H1 (cell line): ENCODE measurements around the gene ZNF565. TPM values are rescaled to one million over a fixed set of nuclear protein-coding genes. Genes with fewer than 3 reads are reported as not detected.

ENCODE experiments used
- CBX5 ChIP-seq: fragments of 300-800, 300-1000 bp; sonication (generic); IDR thresholded peaks from 2 replicates; pipeline ENCODE4 v1.7.1; 2016; ENCODE audit warnings: antibody characterized with exemption, low read length, low read depth
- CHD1 ChIP-seq: IDR thresholded peaks from 2 replicates; pipeline ENCODE4 v1.6.1; 2012; ENCODE audit warnings: low read depth, low read length, improper control_type of control experiment
- CREB1 ChIP-seq: IDR thresholded peaks from 2 replicates; pipeline ENCODE4 v1.6.1; 2012; ENCODE audit warnings: inconsistent platforms
- EGR1 ChIP-seq: IDR thresholded peaks from 2 replicates; pipeline ENCODE4 v1.6.1; 2011; ENCODE audit warnings: low read depth, low read length, borderline replicate concordance
- EZH2 ChIP-seq: fragments of 200-600 bp; sonication (generic); IDR thresholded peaks from 2 replicates; pipeline ENCODE4 v1.7.1; 2012; ENCODE audit warnings: low read depth, mild to moderate bottlenecking, moderate library complexity, low read length, inconsistent platforms; ENCODE audit not compliant: severe bottlenecking
- JUN ChIP-seq: IDR thresholded peaks from 2 replicates; pipeline ENCODE4 v1.6.1; 2011; ENCODE audit warnings: low read depth, mild to moderate bottlenecking, improper control_type of control experiment, low read length
- MAFK ChIP-seq: IDR thresholded peaks from 2 replicates; pipeline ENCODE4 v1.6.1; 2012; ENCODE audit warnings: low read depth, mild to moderate bottlenecking, improper control_type of control experiment, low read length
- RAD21 ChIP-seq, 2 experiments: IDR thresholded peaks in 1 of 2; conservative IDR thresholded peaks in 1 of 2; 2 replicates each; pipeline ENCODE4 v1.6.1; 2011; ENCODE audit warnings: low read depth in 2 of 2, low read length in 2 of 2, improper control_type of control experiment in 1 of 2, inconsistent platforms in 1 of 2, mild to moderate bottlenecking in 1 of 2, moderate library complexity in 1 of 2
- RXRA ChIP-seq: IDR thresholded peaks from 2 replicates; pipeline ENCODE4 v1.6.1; 2011; ENCODE audit warnings: low read depth, mild to moderate bottlenecking, low read length, moderate library complexity; ENCODE audit not compliant: insufficient read depth
- SAP30 ChIP-seq: fragments of 300-600 bp; sonication (generic); IDR thresholded peaks from 2 replicates; pipeline ENCODE4 v1.7.1; 2012; ENCODE audit warnings: low read length, moderate library complexity, mild to moderate bottlenecking, inconsistent platforms; ENCODE audit not compliant: insufficient read depth, insufficient replicate concordance
- TEAD4 ChIP-seq: IDR thresholded peaks from 2 replicates; pipeline ENCODE4 v1.6.1; 2012; ENCODE audit warnings: low read depth, low read length, inconsistent platforms, mixed read lengths
- ZNF274 ChIP-seq: IDR thresholded peaks from 2 replicates; pipeline ENCODE4 v1.7.0; 2012; ENCODE audit warnings: low read length, borderline replicate concordance; ENCODE audit errors: extremely low read depth
- polyA plus RNA-seq, 7 experiments: library from polyadenylated mRNA; depleted of rRNA in 3 of 7; stranded (reverse) in 5 of 7; unstranded in 2 of 7; fragments of >200 nt in 5 of 7; fragments of 200-250 nt in 2 of 7; gene quantifications; 1 replicate in 5 of 7; 2 replicates in 1 of 7; 4 replicates in 1 of 7; pipeline versions ENCODE4 v1.2.1 to v1.2.3, GENCODE V29; 2011 to 2013; ENCODE audit warnings: missing spikeins in 2 of 7, mixed read lengths in 2 of 7
- total RNA-seq: library from RNA; stranded (reverse); fragmentation: NEBNext Ultra II Directional; extraction: Animal tissue kit (Norgen Biotek cat#: 25700); gene quantifications from 2 replicates; pipeline ENCODE4 v1.2.1, GENCODE V29; 2021

ZNF565 gene
- total and polyA plus RNA-seq, 2 of the 8 experiments (the other 6 are each of a cell fraction or from before 2014, with no cell fraction given): 0.89 to 3.1 TPM

GRCh38 chr19:36214386-36215275 lies at the start of gene ZNF565, which contains the start of gene ZNF146 (continued):
- TF ChIP-seq RXRA (no peak), CREB1 (peak; percentile 95), ZNF274 (no peak), EZH2 (no peak), JUN (peak; percentile 62; the same call in 1 of the 2 replicates), MAFK (no peak), EGR1 (no peak), RAD21 (IDR thresholded peaks at IDR 0.05 in 1 of 2, conservative IDR thresholded peaks at IDR 0.05 in 1 of 2; ENCODE audit: low read depth in 2 of 2, low read length in 2 of 2) (no peak), TEAD4 (no peak), CBX5 (no peak), CHD1 (no peak), SAP30 (peak; percentile 16)
